ENCODE results near the gene CAPZA1. TPM values are rescaled to one million over a fixed set of nuclear protein-coding genes. Genes with fewer than 3 reads are reported as not detected.

Gene CAPZA1
- polyA plus RNA-seq, 1 of the 3 experiments (the other 2 are of a cell fraction): 50.8 TPM

DNA sequence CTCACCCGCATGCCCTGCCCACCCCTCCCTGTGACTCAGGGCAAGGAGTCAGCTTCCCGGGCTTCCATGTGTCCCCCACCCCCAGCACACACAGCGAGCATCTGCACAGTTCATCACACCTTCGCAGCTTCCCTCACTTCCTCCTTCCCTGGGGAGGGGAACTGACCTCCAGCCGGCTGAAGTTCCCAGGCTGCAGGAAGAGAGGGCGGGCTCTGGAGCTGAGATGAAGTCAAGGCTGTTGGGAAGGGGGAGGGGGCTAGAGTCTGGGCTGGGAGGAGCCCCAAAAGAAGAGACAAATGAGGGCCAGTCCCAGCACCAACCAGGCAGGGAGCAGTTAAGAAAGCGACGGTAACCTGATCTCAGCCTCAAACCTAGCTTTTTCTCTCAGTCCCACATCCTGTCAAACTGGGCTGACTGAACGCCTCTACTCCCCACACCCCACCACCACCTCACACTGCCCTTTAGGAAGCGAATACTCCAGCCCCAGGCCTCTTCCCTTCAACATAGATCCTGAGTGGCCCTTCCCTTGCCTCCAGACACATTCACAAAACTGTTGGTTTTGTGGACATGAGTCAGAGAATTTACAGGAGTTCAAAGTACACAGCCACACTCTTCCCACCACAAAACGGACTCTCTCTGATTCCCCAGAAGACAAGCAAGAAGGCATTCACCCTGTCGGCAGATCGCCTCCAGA, 85.4 kb downstream of the CAPZA1 start:
- peaks cover 11% of the 10 kb centered on the region for H4K20me1 ChIP-seq (ENCODE audit: insufficient read depth)
- H3K27me3 ChIP-seq (ENCODE audit: insufficient read depth): no peaks in the 10 kb centered on the region
- peak overlapping the region; percentile 68 to 87 for H3K27ac ChIP-seq (ENCODE audit: low read depth in 2 of 2, low read length in 1 of 2)
- H3K4me1 ChIP-seq (ENCODE audit: control insufficient read depth in 1 of 2, insufficient read depth in 2 of 2, low read depth in 1 of 2, low read length in 1 of 2): peaks cover 27 to 55% of the 10 kb centered on the region in 2 experiments; a peak in 3 of 4 replicates
- 11% methylated on average over 11 of the region's 13 CpGs for WGBS (ENCODE audit: low lambda C conversion rate)
- H2AFZ ChIP-seq (ENCODE audit: low read depth): no peak overlapping the region
- H3K9ac ChIP-seq: peak overlapping the region; percentile 98
- H3K9me2 ChIP-seq: no peaks in the 10 kb centered on the region
- peak; percentile 71 for DNase-seq
- H3K4me3 ChIP-seq (ENCODE audit: low read depth in 2 of 2, low read length in 1 of 2): peak overlapping the region; percentile 93 to 94
- H3K4me2 ChIP-seq: peak overlapping the region; percentile 96
- CTCF ChIA-PET: interaction anchor here (0.6 to 3.5 kb wide), 5 partner anchors 10 to 314 kb away, joined by 3 to 15 read pairs (median 8); partner anchors contain the start of genes MOV10 and PPM1J
- H3K36me3 ChIP-seq (replicated peaks in 1 of 2; ENCODE audit: control insufficient read depth in 1 of 2, insufficient read depth in 2 of 2, low read length in 1 of 2): peaks cover 18 to 29% of the 10 kb centered on the region in 2 experiments
- no peaks in the 10 kb centered on the region for H3K9me3 ChIP-seq
- POLR2A ChIA-PET: interaction anchor here (2.6 kb wide), 1 partner anchor 30 kb away, joined by 8 read pairs; the partner anchor contains the start of gene MOV10
- peaks cover 34% of the 10 kb centered on the region for H3F3A ChIP-seq (replicated peaks; ENCODE audit: insufficient read depth)
- H3K79me2 ChIP-seq (ENCODE audit: insufficient read depth): peaks cover 43% of the 10 kb centered on the region
- no peak for TF ChIP-seq NRF1 (IDR thresholded peaks at IDR 0.05; ENCODE audit: low read depth, low read length)
- TF ChIP-seq, protein P1, sequence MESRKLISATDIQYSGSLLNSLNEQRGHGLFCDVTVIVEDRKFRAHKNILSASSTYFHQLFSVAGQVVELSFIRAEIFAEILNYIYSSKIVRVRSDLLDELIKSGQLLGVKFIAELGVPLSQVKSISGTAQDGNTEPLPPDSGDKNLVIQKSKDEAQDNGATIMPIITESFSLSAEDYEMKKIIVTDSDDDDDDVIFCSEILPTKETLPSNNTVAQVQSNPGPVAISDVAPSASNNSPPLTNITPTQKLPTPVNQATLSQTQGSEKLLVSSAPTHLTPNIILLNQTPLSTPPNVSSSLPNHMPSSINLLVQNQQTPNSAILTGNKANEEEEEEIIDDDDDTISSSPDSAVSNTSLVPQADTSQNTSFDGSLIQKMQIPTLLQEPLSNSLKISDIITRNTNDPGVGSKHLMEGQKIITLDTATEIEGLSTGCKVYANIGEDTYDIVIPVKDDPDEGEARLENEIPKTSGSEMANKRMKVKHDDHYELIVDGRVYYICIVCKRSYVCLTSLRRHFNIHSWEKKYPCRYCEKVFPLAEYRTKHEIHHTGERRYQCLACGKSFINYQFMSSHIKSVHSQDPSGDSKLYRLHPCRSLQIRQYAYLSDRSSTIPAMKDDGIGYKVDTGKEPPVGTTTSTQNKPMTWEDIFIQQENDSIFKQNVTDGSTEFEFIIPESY (IDR thresholded peaks at IDR 0.05; ENCODE audit: borderline replicate concordance, low read depth): no peak
- TF ChIP-seq, protein P2, sequence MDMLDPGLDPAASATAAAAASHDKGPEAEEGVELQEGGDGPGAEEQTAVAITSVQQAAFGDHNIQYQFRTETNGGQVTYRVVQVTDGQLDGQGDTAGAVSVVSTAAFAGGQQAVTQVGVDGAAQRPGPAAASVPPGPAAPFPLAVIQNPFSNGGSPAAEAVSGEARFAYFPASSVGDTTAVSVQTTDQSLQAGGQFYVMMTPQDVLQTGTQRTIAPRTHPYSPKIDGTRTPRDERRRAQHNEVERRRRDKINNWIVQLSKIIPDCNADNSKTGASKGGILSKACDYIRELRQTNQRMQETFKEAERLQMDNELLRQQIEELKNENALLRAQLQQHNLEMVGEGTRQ (IDR thresholded peaks at IDR 0.05; ENCODE audit: borderline replicate concordance, low read depth, low read length): no peak
- peak; percentile 66; the same call in 1 of the 2 replicates for TF ChIP-seq GABPA (IDR thresholded peaks at IDR 0.05; ENCODE audit: low read depth)
- TF ChIP-seq SMC3 (IDR thresholded peaks at IDR 0.05; ENCODE audit: low read depth, low read length): no peak
- TF ChIP-seq SIN3A (IDR thresholded peaks at IDR 0.05; ENCODE audit: borderline replicate concordance, low read depth, low read length): peak; percentile 24; the same call in 1 of the 2 replicates
- TF ChIP-seq JUND (IDR thresholded peaks at IDR 0.05): no peak
- peak; percentile 77 for TF ChIP-seq TCF12 (IDR thresholded peaks at IDR 0.05)
- peak; percentile 80 for TF ChIP-seq ELF1 (IDR thresholded peaks at IDR 0.05)
- TF ChIP-seq, protein P3, sequence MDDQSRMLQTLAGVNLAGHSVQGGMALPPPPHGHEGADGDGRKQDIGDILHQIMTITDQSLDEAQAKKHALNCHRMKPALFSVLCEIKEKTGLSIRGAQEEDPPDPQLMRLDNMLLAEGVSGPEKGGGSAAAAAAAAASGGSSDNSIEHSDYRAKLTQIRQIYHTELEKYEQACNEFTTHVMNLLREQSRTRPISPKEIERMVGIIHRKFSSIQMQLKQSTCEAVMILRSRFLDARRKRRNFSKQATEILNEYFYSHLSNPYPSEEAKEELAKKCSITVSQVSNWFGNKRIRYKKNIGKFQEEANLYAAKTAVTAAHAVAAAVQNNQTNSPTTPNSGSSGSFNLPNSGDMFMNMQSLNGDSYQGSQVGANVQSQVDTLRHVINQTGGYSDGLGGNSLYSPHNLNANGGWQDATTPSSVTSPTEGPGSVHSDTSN (IDR thresholded peaks at IDR 0.05): 0 out of 2 replicates have a peak, but pooled peaks have one; percentile 11
- TF ChIP-seq RCOR1 (IDR thresholded peaks at IDR 0.05; ENCODE audit: low read length): no peak
- TF ChIP-seq GATA2 (CRISPR knock-in tag; IDR thresholded peaks at IDR 0.05): no peak
- TF ChIP-seq TEAD4 (IDR thresholded peaks at IDR 0.05; ENCODE audit: borderline replicate concordance, insufficient read depth): no peak
- 0 out of 4 replicates have a peak, but pooled peaks of 1 of the 2 experiments have one; percentile 40 for TF ChIP-seq EP300 (IDR thresholded peaks at IDR 0.05; ENCODE audit: borderline replicate concordance in 1 of 2, low read depth in 1 of 2, low read length in 1 of 2)
- TF ChIP-seq RXRA (IDR thresholded peaks at IDR 0.05; ENCODE audit: borderline replicate concordance, low read depth): peak; percentile 48; the same call in 1 of the 2 replicates
- TF ChIP-seq CHD2 (IDR thresholded peaks at IDR 0.05; ENCODE audit: low read length, partially characterized antibody): peak; percentile 39
- TF ChIP-seq, protein P4, sequence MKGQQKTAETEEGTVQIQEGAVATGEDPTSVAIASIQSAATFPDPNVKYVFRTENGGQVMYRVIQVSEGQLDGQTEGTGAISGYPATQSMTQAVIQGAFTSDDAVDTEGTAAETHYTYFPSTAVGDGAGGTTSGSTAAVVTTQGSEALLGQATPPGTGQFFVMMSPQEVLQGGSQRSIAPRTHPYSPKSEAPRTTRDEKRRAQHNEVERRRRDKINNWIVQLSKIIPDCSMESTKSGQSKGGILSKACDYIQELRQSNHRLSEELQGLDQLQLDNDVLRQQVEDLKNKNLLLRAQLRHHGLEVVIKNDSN (IDR thresholded peaks at IDR 0.05; ENCODE audit: borderline replicate concordance, low read depth): 0 out of 2 replicates have a peak, but pooled peaks have one; percentile 15
- no peak for TF ChIP-seq YY1 (IDR thresholded peaks at IDR 0.05; ENCODE audit: low read depth)
- peak; percentile 44 for TF ChIP-seq TAF1 (IDR thresholded peaks at IDR 0.05; ENCODE audit: borderline replicate concordance, low read depth, low read length)
- TF ChIP-seq, protein P5, sequence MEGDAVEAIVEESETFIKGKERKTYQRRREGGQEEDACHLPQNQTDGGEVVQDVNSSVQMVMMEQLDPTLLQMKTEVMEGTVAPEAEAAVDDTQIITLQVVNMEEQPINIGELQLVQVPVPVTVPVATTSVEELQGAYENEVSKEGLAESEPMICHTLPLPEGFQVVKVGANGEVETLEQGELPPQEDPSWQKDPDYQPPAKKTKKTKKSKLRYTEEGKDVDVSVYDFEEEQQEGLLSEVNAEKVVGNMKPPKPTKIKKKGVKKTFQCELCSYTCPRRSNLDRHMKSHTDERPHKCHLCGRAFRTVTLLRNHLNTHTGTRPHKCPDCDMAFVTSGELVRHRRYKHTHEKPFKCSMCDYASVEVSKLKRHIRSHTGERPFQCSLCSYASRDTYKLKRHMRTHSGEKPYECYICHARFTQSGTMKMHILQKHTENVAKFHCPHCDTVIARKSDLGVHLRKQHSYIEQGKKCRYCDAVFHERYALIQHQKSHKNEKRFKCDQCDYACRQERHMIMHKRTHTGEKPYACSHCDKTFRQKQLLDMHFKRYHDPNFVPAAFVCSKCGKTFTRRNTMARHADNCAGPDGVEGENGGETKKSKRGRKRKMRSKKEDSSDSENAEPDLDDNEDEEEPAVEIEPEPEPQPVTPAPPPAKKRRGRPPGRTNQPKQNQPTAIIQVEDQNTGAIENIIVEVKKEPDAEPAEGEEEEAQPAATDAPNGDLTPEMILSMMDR (IDR thresholded peaks at IDR 0.05): no peak
- TF ChIP-seq, protein P6, sequence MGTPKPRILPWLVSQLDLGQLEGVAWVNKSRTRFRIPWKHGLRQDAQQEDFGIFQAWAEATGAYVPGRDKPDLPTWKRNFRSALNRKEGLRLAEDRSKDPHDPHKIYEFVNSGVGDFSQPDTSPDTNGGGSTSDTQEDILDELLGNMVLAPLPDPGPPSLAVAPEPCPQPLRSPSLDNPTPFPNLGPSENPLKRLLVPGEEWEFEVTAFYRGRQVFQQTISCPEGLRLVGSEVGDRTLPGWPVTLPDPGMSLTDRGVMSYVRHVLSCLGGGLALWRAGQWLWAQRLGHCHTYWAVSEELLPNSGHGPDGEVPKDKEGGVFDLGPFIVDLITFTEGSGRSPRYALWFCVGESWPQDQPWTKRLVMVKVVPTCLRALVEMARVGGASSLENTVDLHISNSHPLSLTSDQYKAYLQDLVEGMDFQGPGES (IDR thresholded peaks at IDR 0.05; ENCODE audit: low read depth, low read length): no peak
- TF ChIP-seq EZH2phosphoT487 (IDR thresholded peaks at IDR 0.05; ENCODE audit: borderline replicate concordance, low read depth): no peak
- no peak for TF ChIP-seq RAD21 (IDR thresholded peaks at IDR 0.05; ENCODE audit: low read length)
- TF ChIP-seq, protein P7, sequence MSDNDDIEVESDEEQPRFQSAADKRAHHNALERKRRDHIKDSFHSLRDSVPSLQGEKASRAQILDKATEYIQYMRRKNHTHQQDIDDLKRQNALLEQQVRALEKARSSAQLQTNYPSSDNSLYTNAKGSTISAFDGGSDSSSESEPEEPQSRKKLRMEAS (IDR thresholded peaks at IDR 0.05; ENCODE audit: low read depth): peak; percentile 98
- TF ChIP-seq MXI1 (IDR thresholded peaks at IDR 0.05; ENCODE audit: low read depth, low read length): peak; percentile 31

Data from SK-N-SH (cell line).